Germinal center (tissue), 1 donor: ENCODE data around the gene HTT.

ENCODE experiments used
- DNase-seq: peaks from one replicate; pipeline ENCODE4 v3.0.0; 2012; ENCODE audit warnings: mixed read lengths, low spot score

HTT gene

DNA sequence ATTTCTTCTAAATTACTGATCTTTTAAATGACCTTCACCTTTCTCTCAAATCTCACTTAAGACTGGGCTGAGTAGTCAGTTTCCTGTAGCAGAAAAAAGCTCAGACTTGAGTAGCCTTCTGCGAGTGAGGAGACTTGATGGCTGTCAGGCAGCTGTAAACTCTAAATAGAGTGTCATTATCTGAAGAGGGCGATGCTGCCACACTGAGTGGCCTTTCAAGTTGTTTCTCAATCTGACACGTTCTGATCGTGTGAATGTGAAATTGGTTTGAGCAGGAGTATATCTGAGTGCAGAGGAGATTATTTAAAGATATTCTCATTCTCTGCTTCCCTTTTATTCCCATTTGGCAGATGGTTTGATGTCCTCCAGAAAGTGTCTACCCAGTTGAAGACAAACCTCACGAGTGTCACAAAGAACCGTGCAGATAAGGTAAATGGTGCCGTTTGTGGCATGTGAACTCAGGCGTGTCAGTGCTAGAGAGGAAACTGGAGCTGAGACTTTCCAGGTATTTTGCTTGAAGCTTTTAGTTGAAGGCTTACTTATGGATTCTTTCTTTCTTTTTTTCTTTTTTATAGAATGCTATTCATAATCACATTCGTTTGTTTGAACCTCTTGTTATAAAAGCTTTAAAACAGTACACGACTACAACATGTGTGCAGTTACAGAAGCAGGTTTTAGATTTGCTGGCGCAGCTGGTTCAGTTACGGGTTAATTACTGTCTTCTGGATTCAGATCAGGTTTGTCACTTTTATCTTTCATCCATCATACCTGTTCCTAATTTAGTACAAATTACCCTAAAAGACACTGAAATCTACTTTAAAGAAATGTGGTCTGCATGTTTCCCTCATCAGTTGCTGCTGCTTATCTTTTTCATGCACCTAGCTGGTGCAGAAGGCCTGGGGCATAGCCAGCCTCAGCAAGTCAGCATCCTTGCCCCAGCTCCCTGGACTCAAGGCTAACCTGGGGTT lies 100.2 kb downstream of the HTT start:
- no peak for DNase-seq

DNA sequence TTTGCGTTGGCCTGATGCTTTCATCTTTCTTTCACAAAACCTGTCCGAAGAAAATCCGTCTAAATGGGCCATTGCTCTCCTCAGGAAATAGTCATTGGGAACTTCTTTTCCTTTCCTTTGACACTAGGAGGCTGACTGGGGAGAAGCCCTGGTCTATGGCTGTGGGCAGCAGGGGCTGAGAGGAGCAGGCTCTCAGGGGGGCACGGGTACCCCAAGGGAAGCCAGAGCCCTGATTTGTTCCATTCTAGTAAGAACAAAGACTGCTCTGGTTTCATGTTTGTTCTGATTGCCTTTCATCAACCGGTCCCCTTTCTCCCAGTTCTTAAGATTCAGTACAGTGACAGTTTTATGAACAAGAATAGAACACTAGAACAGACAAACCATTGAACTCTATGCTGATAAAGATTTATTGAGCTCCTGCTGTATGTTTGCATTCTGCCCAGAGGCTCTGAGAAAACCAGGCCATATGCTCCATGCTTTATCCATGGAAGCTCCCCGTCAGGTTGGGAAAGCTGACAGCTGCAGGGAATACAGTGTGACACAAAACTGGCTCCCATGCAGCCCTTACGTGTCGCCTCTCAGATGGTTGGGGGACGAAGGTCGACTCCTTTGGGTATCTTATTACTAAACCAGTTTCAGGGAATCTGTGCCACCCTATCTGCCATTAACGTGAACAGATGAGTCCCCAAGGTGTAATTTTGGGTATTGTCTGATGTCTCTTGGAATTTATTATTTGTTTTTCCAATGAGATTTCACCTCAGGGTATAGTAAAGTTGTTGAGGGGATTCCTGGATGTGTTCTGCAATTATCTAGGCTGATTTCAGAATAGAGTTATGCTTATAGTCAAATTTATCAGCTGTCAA lies 102.1 kb downstream of the HTT start:
- no peak for DNase-seq

DNA sequence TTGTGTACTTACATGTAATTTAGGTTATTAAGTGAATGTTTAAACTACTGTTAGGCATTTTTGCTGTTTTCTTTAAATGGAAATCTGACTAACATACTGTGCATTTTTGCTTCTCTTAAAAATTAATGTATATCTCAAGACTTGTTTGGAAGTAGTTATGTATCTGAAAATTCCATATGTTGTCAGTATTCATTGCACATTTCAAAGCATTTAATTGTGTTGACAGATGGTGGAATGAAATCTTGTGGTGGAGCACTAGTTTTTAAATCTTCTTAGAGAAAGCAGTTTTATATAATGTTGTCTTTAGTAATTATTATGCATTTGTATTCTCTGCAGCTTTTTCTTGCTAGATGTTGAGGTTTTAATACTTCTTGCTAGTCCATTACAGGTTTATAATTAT lies 102.9 kb downstream of the HTT start:
- DNase-seq = no peak

DNA sequence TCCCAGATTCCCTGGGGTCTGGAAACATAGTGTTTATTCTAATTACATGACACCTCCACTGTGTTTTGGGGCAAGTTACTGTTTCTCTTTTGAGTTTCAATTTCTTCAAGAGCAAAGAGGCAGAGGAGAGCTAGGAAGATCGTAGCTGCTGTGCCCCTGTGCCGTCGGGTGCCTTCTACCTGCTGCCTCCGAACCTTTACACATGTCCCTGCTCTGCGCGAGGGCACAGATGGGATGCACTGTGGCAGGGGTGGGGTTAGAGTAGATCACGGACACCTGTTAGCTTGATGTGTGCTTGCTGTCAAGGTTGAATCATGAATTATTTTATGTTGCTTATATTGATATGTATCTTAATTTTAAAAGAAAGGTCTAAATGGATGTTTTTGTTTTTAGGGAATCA lies 103.4 kb downstream of the HTT start:
- no peak for DNase-seq

DNA sequence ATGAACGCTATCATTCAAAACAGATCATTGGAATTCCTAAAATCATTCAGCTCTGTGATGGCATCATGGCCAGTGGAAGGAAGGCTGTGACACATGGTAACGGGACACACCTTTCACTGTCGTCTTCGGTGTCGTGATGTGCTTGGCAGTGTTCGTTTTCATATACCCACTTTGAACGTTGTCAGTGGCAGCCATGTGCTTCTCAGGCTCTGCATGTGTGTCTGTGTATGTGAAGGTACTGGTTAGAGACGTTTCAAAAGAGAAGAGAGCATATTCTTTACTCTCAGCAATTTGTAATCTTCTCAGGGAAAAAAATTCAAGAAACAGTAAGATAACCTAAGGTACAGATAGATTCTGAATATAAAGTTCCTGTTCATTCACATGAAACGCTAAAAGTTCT lies 103.9 kb downstream of the HTT start:
- no peak for DNase-seq

DNA sequence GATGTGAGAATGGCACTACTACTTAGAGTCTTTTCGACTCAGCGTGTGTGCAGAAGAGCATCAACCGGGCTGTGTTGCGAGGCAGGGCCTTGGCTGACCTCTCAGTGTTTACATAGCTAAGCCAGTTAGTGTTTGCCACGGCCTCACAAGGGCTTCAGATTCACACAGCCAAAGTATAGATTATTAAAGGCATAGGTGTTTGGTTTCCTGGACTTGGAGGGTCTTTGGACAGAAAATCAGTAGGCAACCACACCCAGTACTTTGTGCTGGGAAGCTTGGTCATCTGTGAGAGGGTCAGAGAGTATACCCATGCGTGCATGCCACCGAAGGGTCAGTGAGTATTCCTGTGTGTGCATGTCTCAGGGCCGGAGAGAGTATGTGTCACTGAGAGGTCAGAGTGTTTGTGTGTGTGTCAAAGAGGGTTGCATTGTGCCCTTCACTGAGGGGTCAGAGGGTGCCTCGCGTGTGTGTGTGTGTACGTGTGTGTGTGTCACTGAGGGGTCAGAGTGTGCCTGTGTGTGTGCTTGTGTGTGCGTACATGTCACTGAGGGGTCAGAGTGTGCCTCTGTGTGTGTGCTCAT lies 104.7 kb downstream of the HTT start:
- no peak for DNase-seq

DNA sequence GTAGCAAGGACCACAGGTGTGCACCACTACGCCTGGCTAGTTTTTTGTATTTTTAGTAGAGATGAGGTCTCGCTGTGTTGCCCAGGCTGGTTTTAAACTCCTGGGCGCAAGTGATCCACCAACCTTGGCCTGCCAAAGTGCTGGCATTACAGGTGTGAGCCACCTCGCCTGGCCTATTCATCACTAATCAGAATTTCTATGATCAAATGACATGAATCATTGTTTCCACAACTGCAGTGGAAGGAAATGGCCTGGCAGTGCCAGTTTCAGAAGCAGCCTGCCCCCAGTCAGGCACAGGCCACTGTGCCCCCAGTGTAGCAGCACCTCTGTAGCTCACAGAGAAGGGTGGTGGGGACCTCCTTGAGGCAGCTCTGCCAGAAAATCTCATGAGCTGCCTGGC lies 108.5 kb downstream of the HTT start:
- DNase-seq = no peak

DNA sequence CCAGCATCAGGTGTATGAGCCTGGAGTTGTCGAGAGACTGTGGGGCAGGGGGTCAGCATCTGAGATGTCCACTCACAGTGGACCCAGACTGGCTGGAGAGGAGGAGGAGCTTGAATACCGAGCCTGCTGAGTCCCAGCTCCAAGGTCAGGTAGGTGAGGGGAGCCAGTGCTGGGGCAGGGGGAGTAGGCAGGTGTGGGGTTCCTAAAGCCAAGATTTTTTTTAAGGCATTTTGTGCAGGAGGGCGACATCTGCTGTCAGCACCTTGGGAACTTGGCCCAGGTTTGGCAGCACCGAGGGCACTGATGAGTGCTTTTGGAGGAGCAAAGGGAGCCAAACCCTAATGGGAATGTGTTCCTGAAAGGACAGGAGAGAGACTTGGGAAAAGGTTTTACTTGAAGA lies 110.2 kb downstream of the HTT start:
- no peak for DNase-seq

DNA sequence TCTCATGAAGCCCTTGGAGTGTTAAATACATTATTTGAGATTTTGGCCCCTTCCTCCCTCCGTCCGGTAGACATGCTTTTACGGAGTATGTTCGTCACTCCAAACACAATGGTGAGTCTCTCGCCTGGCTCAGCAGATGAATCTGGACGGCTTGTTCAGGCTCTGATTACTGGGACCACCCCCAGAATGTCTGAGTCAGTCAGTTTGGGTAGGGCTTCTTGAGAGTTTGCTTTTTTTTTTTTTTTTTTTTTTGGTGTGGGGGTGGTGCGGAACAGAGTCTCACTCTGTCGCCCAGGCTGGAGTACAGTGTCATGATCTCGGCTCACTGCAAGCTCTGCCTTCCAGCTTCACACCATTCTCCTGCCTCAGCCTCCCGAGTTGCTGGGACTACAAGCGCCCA lies 112.1 kb downstream of the HTT start:
- DNase-seq = no peak

DNA sequence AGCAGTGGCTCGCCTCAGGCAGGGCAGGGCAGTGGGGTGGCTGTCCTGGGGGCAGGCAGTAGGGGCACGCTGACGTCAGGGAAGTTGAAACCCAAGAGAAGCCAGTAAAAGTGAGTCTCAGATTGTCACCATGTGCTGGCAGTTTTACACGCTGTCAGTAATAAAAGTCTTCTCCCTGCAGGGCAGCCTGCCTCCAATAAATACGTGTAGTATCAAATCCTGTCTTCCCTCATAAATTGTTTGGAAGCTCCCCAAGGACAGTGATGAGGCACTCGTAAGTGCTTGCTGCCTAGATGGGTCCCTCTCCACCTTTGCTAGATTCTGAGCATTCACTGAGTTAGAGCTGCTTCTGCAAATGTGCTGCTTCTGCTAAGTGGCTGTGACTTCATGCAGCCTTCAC lies 113.6 kb downstream of the HTT start:
- DNase-seq = no peak

DNA sequence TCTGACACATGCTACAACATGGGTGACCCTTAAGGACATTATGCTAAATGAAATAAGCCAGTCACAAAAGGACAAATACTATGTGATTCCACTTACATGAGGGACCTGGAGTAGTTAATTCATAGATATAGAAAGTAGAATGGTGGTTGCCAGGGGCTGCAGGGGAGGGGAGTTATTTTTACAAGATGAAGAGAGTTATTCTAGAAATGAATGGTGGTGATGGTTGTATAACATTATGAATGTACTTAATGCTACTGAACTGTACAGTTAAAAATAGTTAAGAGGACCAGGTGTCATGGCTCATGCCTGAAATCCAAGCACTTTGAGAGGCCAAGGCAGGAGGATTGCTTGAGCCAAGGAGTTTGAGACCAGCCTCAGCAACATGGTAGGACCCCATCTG lies 115.0 kb downstream of the HTT start:
- DNase-seq = no peak

DNA sequence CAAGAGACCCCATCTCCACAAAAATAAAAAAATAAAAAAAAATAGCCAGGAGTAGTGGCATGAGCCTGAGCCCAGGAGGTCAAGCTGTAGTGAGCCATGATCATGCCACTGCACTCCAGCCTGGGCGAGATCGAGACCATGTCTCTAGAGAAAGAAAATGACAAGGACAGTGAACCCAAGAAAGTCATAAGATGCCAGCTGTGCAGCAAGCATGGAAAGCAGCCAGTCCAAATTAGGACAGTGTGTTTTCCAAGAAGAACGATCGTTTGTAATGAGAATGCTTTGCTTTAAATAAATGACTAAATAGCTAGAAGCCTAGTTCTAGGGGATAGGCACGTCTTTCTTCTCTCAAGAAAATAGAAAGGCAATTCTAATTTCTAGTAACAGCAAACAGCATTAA lies 116.1 kb downstream of the HTT start:
- no peak for DNase-seq

DNA sequence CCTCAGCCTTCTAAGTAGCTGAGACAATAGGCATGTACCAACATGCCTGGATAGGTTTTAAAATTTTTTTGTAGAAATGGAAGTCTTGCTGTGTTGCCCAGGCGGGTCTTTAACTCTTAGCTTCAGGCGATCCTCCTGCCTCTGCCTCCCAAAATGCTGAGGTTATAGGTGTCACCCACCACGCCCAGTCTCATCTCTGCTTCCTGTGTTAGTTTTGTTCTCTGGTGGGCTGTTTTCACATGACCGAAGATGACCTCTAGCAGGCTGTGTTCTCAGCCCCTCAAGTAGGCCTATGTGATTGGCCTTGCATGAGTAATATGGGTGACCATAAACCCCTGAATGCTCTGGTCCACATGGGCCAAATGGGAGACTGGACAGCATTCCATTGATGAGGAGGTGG lies 117.7 kb downstream of the HTT start:
- DNase-seq = no peak

DNA sequence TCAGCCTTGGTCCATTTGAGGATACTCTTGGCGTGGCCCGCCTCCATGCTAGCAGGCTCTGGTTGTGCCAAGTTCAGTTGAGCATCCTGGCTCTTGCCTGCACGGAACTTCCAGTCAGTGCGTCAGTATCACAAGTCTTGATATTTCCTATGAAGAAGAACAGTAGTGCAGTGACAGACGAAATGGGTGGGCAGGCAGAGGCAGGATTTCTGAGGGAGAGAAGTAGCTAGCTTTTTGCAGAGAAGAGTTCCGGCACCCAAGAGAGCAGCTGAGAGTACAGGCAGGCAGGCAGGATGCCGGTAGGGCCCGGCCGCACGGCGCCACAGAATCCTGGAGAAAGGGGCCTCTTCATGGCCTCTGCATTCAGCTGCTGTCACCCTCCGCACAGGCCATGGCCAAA lies 118.3 kb downstream of the HTT start:
- no peak for DNase-seq

DNA sequence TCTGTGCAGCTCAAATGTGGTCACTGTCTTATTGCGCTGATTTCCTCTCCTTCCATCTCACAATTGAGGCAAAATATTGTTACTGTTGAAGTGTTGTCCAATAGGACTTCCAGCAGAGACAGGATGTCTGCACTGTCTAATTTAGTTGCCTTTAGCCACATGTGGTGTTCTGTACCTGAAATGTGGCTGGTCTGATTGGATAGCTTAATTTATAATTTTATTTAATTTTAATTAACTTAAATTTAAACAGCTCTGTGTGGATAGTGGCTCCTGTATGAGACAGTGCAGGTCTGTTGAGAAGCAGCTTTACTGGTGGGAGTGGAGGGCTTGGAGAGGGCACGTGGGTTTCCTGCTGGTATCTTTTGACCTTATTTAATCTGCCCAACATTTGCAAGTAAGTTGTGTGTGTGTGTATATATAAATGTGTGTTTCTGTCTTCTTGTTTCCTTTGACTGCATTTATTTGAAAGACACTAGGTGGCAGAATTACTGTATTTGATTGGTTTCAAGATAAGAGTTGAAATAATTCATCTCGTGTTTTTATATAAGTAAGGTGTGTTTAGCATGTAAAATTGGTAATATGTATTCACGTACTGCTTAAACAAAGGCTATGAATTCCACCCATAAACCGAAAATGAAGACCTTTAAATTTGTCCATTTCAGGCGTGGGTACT lies 119.2 kb downstream of the HTT start:
- no peak for DNase-seq

DNA sequence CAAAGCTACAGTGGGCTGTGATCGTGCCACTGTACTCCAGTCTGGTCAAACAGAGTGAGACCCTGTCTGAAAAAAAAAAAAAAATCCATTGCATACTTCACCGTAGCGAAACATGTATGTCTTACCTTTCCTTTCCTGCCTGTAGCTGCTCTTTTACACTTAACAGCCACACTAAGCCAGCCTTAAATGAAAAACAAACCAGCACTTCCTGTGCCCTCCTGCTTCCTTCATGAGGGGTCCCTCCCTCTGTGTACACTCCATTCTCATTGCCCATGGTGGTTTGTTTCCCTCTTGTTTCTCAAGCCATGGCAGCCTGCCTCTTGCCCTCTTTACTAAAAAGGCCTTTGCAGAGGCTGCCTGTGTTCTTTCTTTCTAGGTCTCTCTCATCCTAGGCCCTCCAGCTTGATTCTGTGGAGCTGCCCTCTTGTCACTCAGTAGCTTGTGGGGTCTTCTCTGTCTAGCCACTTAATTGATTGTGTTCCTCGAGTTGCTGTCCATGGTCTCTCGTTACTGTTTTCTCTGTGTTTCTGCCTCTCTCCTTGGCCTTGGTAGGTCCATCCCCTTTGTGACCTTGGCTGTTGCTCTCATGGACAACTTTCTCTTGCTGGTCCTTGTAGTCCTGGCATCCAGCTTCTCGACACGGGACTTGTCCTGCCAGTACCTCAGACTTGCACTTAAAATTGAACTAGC lies 122.3 kb downstream of the HTT start:
- DNase-seq = no peak

DNA sequence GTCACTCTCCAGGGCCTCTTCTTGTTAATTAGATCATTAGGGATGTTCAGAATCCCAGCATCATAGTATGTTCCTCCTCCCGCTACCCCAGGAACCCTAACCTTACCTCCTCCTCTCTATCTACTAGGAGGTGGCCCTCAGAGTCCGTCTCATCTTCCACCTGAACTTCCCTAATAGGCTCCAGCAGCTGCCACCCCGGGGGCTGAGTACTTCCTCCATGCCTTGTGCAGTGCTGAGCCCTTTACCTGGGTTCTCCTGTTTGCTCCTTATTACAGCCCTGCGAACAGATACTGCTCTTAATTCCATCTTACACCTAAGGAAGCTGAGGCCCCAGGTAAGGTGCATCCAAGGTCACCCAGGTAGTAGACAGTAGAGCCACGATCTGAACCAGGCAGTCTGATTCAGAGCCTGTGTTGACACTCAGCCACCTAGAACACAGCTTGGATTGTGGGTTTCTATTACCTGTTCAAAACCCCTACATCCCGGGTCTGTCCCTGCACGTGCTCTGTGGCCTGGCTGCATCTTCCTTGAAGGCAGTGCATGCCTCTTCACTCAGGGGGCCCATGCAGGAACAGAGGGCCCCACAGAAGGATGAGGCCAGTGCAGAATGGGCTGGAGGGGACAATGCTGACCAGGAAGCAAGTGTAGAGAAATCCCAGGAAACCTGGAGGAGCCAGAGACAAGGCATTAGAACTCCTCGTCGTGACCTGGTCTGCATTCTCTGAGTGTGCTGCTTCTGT lies 123.1 kb downstream of the HTT start:
- DNase-seq = no peak

DNA sequence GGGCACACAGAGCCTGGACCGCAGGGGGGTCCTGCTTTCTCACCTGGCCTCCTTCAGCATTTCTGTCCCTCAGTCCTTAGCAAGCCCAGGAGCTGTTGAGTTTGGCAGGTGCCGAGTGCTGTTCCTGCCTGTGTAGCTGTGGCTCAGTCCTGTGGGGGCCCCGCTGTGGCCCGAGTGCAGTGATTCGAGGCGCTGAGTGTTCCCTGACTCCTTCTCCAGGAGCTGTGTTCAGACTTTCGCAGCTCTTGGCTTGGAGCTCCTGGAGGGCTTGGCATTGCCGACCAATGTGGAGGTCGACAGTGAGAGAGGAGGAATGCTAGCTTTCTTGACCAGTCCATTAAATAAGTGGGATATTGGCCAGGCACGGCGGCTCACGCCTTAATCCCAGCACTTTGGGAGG lies 124.4 kb downstream of the HTT start:
- DNase-seq = no peak

DNA sequence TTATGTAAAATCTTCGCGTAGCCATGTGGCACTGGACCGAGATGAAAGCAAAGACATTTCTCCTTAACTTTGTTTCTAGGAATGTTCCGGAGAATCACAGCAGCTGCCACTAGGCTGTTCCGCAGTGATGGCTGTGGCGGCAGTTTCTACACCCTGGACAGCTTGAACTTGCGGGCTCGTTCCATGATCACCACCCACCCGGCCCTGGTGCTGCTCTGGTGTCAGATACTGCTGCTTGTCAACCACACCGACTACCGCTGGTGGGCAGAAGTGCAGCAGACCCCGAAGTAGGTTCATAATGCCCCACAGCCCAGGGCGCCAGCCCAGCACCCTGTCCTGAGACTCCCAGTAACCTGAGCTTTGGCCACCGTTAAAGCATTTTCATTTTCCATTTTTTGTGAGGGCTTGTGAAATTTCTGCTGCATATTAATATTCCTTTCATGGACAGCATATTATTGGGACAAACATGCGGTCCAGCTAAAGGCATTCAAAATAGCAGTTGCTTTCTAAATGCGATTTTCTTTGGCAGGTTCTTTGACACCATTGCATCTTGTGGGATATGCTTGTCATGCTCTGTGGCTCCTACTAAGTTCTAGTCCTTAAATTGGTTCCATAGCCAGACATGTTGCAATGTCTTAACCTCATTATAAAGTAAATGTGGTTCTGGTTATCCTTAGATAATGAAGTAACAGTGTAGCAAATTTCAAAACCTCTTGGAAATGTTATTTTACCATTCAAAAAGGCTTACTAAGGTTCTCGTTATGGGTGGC lies 125.4 kb downstream of the HTT start:
- no peak for DNase-seq

DNA sequence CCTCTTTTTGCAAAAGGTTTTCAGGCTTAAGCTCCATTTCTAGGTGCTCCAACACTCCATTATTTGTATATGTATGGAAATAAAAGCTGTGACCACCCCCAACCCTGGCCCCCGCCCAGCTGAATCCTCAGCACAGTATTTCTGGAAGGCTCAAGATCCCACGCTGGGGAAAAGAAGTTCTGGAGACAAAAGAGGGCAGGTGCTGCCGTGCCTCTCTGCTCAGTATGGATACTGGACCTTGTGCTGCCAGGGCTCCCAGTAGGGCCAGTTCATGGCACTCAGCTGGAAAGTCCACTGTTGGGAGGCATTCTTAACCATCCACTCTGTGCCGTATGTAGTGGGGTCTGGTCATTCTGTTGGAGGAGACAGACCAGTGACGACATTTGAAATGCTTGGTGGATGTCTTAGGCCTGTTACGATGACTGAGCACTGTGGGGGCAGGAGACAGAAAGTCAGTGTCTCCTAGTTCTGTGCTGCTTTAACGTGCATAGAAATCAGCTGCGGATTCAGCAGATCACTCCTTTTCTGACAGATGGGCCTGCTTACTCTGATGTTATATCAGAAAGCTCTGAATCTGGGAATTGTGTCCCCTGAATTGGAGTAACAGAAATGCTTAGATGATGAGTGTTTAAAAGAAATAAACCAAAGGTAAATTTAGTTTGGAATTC lies 126.1 kb downstream of the HTT start:
- DNase-seq = no peak
